GM12892 (cell line): ENCODE results near the gene CKS1B.

ENCODE experiments used
- DNase-seq: peaks from one replicate; pipeline ENCODE4 v3.0.0; 2011; ENCODE audit not compliant: insufficient read length
- FAIRE-seq: peaks from 2 replicates; lab custom pipeline; 2011; peaks lifted over from hg19 to GRCh38; lab: Jason Lieb, UNC
- POLR2A ChIP-seq: IDR thresholded peaks from 2 replicates; pipeline ENCODE4 v1.6.1; 2011; ENCODE audit warnings: low read depth, low read length, control low read depth
- POLR2AphosphoS5 ChIP-seq: IDR thresholded peaks from 2 replicates; pipeline ENCODE4 v1.6.1; 2011; ENCODE audit warnings: low read depth, low read length, control low read depth
- TAF1 ChIP-seq: IDR thresholded peaks from 2 replicates; pipeline ENCODE4 v1.6.1; 2011; ENCODE audit warnings: low read depth, mild to moderate bottlenecking, control low read depth, low read length, borderline replicate concordance

CKS1B gene

DNA sequence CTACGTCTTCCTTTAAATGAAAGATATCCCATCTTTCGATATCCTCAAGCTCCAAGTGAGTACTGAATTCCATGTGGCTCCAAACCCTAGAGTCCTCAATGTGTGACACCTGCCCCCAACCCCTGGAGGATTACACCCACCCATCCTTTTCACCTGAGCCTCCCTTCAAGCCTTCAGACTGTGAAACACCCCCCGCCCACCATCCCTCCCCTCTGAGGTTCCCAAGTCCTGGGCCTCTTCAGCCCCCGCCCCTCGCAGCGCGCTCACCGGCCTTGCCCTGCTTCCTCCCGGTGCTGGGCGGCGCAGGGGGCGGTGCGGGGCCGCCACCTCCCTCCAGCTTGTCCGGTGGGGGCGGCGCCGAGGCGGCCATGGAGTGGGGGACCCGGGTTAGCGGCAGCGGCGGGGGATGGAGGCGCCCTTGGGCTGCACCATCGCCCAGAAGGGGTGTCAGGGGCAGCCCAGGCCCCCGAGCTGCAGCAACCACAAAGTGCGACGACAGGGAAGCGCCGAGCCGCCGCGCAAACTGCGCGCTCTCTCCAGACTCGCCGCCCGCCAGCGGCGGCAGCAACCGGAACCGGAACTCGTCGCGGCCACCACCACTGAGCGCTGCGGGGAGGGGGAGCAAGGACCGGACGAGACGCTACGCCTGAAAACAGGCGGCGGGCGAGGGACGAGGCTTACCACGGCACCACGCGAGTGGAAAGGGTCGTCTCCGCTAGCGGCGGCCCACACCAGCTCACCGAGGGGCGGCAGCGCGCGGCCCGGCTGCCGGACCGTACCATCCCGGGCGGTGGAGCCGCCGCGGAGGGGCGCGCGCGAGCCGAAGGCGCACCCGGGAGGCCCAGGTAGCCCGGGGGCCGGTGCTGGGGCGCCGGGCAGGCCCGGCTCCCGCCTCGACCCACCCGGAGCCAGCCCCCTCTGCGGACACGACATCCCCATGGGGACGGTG is 13.0 kb upstream of the CKS1B start, which contains the start of gene PYGO2:
TSS of gene PYGO2 (minus strand) at position 576 of the 949 bp plus-strand sequence. CDS start at position 370, 206 bp downstream.
- DNase-seq, result peak; percentile 91
- TF ChIP-seq POLR2A (peak; percentile 90), TAF1 (peak; percentile 51; the same call in 1 of the 2 replicates), POLR2AphosphoS5 (peak; percentile 82)
- FAIRE-seq, result peak; percentile 90

DNA sequence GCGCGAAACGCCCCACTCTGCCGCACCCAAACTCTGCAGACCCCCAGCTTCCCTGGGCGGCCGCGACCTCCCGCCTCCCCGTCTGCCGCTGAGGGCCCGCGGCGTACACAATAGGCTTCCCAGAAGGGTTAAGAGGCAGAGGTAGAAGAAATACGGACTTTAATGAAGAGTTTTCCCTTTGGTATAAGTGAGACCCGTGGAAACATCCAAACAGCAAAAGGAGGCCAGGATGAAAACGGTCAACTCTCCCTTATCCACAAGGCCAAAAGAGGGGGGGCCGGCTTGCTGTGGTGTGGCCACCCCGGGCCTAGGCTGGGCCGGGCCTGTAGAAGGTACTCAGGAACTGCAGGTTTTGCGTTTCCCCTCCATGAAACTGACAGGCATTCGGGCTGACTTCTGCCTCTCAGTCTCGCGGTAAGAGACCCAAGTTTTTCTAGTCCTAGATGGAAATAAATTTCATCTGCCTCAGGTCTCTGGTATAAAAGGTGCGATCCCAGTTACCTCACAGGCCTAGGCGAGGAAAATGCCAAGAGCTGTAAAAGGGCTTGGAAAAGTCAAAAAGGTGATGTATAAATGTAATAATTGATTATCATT is 12.2 kb upstream of the CKS1B start:
- no peak for DNase-seq
- peak; percentile 44 for FAIRE-seq

DNA sequence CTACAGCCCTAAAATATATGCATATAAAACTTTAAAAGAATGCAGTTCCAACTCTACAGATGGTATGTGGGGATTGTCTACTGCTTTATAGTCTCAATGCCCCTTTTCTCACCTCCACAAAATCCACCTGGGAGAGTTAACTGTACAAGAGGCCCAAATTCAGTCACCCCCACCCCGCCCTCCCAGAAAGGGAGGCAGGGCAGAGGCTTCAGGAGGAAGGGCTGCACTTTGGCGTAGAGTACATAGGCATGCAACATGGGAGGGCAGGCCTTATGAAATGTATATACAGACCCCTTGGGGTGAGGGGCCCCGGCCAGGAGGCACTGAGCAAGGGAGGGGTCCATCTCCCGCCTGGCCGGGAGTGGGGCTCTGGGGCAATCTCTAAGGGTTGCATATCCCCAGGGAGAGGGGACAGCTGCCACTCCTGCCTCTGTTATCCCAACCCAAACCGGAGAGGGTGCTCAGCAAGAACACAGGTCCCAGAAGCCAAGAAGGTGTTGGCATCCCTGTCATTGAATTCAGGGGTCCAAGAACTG is 11.6 kb upstream of the CKS1B start:
- no peak for FAIRE-seq
- no peak for DNase-seq
- TF ChIP-seq POLR2A (no peak), POLR2AphosphoS5 (no peak), TAF1 (no peak)

More for the DNA sequence above, 12.2 kb upstream of the CKS1B start:
- TF ChIP-seq TAF1, result no peak

DNA sequence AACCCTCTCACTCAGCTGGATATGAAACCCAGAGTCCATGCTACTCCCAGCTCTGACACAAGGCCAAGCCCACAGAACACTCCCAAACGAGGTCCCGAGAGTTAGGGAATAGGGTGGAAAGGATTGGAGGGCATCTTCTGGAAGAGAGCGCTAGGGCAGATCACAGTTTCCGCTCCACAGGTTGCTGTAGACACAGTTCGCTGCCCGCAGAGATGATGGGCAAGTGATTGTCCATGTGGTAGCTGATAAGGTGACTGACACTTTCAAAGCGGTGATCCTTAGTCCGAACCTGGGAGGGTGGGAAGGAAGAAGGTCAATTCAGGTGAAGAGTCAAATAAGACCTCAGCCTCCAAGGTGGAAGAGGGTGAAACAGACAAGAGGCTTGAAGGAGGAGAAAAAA is 10.8 kb upstream of the CKS1B start:
- TF ChIP-seq POLR2AphosphoS5 (no peak), POLR2A (no peak), TAF1 (no peak)
- DNase-seq (no peak), FAIRE-seq (no peak)

DNA sequence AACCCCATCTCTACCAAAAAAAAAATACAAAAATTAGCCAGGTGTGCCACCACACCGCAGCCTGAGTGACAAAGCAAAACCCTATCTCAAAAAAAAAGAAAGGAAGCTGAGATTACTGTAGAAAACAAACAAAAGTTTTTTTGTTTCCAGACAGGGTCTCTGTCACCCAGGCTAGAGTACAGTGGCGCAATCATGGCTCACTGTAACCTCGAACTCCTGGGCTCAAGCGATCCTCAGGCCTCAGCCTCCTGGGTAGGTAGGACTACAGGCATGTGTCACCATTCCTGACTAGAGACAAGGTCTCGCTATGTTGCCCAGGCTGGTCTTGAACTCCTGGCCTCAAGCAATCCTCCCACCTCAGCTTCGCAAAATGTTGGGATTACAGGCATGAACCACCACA is 10.1 kb upstream of the CKS1B start:
- DNase-seq (no peak), FAIRE-seq (no peak)
- no peak for TF ChIP-seq POLR2A
- TF ChIP-seq POLR2AphosphoS5, result no peak
- TF ChIP-seq TAF1, result no peak

DNA sequence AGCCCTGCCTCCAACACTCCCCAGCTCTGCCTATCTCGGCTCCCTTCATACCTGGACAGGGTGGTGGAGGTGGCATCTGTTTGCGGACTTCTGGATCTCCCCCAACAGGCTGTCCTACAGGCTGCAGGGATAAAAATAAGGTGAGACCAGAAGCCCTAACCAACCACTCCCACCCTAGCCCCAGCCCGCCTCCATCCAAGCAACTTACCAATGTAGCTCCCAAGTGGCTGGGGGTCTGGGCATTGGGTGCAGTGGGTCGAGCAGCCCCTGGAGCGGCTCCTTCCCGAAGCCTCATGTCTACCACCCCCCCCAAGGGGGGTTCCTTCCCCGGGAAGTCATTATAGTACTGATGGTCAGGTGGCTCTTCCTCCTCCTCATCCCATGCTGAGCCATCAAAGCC is 8.4 kb upstream of the CKS1B start:
- DNase-seq (no peak), FAIRE-seq (no peak)
- TF ChIP-seq TAF1 (no peak), POLR2A (no peak), POLR2AphosphoS5 (no peak)

DNA sequence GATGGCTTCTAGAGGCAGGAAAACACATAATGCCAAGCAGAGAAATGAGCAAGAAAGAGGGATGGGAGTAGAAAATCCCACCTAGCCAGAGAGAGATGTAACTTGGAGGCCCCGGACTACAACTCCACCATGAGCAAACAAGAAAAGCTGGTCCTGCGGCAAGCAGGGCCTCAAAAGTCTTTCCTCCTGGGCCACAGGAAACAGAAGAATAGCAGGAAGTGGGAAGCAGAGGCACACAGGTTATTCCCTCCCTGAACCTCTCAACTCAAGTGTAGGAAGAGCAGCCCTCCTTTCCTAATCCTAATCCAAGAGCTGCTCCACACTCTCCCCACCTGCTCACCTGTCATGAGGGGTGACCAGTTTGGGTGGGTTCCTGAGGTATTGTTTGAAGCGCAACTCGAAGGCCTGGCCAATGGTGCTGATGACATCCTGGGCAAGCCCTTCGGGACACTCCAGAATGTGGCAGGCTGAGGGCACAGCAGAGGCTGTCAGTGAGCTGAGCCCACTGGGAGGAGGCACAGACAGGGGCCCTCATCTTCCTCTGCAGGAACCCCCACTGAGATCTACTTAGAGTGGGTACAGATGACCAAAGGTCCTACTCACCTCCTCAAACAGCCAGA is 7.0 kb upstream of the CKS1B start:
- TF ChIP-seq POLR2AphosphoS5 (no peak), POLR2A (no peak), TAF1 (no peak)
- DNase-seq, result no peak
- FAIRE-seq, result no peak

DNA sequence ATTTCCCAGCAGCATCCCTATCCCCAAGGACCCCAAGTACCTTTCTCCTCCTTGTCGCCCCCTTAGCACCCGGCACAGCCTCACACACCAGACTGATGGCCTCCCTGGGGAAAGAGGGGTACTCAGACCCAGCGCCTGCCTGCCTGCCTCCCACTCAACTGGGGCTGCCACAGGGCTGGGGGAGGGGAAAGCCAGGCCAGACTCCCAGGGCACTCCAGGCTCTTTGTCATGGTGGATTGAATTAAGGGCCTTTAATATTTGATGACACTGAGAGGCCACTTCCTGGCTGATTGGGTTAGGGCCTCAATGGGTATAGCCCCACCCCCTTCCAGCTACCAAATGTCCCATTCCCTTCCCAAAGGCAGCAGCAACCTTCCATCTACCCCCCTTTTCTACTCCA is 5.8 kb upstream of the CKS1B start:
- TF ChIP-seq TAF1 (no peak), POLR2A (no peak)
- FAIRE-seq, result no peak
- no peak for DNase-seq

DNA sequence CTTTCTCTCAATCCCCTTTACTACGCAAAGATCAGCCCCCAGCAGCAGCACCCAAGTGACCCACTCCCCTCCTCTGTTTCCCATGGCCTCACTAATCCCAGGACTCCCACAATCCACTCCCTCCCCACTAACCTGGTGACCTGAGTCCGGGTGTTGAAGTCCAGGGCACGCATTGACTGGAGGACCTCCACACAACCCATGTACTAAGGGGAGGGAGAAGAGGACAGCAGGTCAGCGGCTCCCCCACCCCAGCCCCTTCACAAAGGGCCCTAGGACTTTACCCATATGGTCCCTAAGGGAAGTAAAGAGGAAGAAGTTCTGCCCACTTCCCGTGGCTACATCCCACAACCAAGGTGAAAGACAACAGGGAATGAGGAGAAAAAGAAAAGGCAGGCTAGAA is 5.2 kb upstream of the CKS1B start:
- TF ChIP-seq TAF1 (no peak), POLR2AphosphoS5 (no peak), POLR2A (no peak)
- FAIRE-seq (no peak), DNase-seq (no peak)

DNA sequence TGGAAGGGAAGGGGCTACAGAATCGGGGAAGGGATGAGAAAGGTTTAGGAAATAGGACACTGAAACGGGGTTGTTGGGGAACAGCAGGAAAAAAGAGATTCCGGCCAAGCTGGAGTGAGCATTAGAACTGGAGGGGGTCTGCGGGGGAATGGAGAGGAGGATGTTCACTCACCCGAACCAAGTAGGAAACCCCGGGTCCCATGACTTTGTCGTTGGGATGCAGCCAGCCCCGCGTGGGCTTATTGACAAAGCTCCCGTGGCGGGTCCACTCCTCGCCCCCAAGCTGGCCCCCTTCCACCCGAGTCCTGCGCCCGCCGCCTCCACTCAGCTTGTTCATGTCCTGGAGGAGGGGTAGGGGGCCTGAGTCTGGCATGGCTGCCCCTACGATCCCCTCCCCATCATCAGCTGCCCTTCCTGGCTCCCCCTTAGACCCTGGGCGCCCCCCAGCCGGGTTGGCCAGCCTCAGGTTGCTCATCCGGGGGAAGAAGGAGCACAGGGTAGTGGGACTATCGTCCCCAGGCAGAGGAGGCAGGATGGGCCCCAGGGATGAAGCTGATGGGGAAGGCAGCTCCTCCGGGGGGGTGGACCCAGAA is 4.5 kb upstream of the CKS1B start:
- no peak for TF ChIP-seq POLR2AphosphoS5
- no peak for TF ChIP-seq POLR2A
- TF ChIP-seq TAF1, result no peak
- DNase-seq, result no peak
- no peak for FAIRE-seq

DNA sequence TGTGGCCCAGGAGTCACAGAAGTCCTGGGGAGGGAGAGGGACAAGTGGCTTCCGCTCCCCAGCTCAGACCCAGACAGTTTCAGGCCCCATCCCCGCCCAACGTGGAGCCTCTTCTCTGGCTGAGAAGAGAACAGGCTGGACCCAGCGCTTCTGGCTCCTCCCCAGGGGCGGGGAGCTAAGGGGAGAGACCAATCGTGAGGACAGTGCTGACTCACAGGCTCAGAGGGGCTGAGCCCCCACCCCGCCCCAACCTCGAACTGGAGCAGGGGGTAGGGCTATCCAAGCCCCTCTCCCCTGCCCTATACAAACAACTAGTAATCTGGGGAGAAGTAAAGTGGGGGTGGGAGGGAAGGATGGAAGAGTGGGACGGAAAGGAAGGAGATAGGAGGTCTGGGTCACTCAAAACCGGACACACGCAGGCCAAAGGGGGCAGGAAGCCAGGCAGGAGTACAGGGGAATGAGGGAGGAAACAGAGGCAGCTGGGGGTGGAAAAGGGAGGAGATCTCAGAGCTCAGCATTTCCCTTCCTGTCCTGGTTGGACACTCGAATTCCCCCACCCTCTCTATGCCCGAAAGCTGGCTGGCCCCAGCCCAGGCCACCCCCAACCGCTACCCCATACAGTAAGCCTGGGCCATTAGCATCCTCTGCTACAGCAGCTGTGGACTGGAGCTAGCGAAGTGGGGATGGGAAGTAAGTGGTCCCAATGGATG is 3.7 kb upstream of the CKS1B start, which contains the start of gene SHC1:
TSS of gene SHC1 (minus strand) at position 117 of the 710 bp plus-strand sequence. CDS start 221 bp downstream, outside the sequence.
- FAIRE-seq (no peak), DNase-seq (peak; percentile 76)

More for the DNA sequence above, 3.7 kb upstream of the CKS1B start, which contains the start of gene SHC1:
- TF ChIP-seq POLR2A (peak; percentile 26; the same call in 1 of the 2 replicates), POLR2AphosphoS5 (peak; percentile 44; the same call in 1 of the 2 replicates), TAF1 (no peak)
